Activated T-cell treated with anti-CD3 and anti-CD28 coated beads for 48 hours (primary cell): ENCODE results near the gene USP38.
"Not testable (repeated sequence)": the region's sequence is repeated elsewhere in the genome, so short reads cannot be mapped to it uniquely, and the experiment has no call there.

Experiments
- DNase-seq: peaks from one replicate; pipeline ENCODE4 v3.0.0-alpha.2; 2020; ENCODE audit warnings: low read depth

Gene USP38

GRCh38 chr4:143207555-143207954 lies 22.8 kb downstream of the USP38 start:
- no peak for DNase-seq

GRCh38 chr4:143212566-143212965 lies 27.8 kb downstream of the USP38 start:
- DNase-seq: no peak

- no peak for DNase-seq
These were observed 31.2 kb downstream of the USP38 start for GRCh38 chr4:143215873-143216272.

GRCh38 chr4:143224255-143224654 lies 39.5 kb downstream of the USP38 start:
- DNase-seq: no peak

- no peak for DNase-seq
These were observed 40.5 kb downstream of the USP38 start for GRCh38 chr4:143225167-143225566.

- no peak for DNase-seq
These were observed 46.0 kb downstream of the USP38 start for GRCh38 chr4:143230683-143231082.

- DNase-seq: no peak
These were observed 47.6 kb downstream of the USP38 start for GRCh38 chr4:143232277-143232676.

GRCh38 chr4:143234153-143234552 lies 49.4 kb downstream of the USP38 start:
- no peak for DNase-seq

DNA sequence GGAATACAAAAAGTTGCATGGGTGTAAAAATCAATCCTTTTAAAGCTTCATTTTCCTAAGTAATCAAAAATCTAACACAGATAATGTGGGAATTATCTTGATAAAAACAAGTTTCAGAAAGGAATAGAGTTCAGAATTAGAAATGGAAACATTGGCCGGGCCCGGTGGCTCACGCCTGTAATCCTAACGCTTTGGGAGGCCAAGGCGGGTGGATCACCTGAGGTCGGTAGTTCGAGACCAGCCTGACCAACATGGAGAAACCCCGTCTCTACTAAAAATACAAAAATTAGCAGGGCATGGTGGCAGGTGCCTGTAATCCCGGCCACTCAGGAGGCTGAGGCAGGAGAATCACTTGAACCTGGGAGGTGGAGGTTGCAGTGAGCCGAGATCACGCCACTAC lies 52.5 kb downstream of the USP38 start:
- not testable (repeated sequence) for DNase-seq

DNA sequence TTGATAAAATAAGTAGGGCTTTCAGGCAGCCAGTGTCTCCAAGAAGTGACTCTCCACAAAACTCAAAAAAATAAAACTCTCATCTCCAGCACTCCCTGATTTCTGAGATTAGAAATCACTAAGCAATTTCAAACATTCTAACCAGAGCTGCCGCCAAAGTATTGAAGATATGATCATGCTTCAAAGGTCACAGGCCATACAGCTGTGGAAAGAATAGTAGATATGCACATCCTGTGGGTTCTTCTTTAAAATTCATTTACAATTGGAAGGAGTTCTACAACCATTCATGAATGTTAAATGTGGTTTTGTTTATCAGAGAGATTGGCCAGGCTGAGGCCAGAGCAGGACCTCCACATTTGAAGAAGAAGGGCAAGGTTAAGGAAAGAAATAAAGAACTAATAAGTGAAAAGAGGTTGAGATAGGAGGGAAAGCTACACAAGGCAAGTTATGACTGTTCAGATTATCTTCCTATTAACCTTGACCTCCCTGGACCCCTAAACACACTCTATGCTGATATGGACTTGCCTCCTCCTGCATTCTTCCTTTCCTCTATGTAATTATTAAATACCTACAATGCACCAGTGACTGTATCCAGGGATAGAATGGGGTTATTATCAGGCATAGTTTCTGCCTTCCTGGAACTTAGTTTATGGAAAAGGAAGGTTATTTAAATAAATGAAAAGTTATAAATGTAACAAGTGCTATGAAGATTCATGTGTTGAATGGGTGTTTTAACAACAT lies 56.4 kb downstream of the USP38 start:
- DNase-seq: no peak

GRCh38 chr4:143241892-143242291 lies 57.2 kb downstream of the USP38 start:
- DNase-seq: no peak

- DNase-seq: no peak
These were observed 58.3 kb downstream of the USP38 start for GRCh38 chr4:143243041-143243440.

- no peak for DNase-seq
These were observed 62.3 kb downstream of the USP38 start for GRCh38 chr4:143246977-143247376.

DNA sequence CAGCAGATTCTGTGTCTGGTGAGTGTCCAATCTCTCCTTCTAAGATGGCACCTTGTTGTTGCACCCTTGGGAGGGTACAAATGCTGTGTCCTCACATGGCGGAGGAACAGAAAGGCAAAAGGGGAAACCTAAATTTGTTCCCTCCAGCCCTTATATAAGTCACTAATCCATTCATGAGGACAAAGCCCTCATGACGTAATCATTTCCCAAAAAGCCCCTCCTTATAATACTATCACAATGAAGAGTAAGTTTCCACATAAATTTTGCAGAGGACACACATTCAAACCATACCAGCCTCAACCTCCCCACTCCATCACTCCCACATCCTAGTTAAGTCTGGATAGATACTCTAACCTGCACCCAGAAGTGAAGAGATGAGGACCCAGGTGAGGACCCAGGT lies 63.1 kb downstream of the USP38 start:
- no peak for DNase-seq

GRCh38 chr4:143248827-143249226 lies 64.1 kb downstream of the USP38 start:
- DNase-seq: no peak

DNA sequence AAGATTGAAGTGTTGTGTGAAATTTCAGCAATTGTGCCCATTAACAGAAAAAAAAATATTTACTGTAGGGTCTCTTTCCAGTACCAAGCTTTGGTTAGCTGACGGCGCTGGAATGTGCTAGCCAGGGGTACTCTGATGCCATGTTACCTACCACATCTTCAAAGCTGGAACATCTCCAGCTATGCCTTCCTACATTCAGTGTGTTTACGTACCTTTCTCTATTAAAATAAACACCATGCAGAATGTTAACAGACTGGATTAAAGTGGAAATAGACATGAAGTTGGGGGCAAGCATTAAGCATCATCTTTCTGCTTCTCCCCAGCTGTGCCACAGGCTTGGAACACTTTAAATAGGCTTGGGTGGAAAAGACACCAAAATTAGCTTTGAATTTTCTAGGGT lies 65.9 kb downstream of the USP38 start:
- DNase-seq: no peak

GRCh38 chr4:143251348-143251747 lies 66.6 kb downstream of the USP38 start:
- no peak for DNase-seq

DNA sequence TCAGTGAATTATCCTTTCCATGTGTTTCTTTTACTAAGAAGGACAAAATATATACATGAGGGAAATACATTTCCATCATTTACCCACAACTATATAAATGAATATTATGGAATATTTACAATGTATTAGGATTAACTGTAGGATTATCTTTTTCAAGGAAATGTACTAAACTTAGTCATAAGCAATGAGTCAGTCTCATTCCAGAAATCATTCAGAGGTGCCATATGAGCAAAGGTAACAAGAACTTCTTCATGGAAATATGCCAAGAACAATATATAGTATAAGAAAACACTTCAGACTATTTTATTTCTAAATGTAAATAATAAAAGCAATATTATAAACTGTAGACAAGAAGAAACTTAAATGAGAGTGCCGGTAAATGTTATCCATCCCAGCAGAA lies 67.1 kb downstream of the USP38 start:
- DNase-seq: no peak

GRCh38 chr4:143252478-143252877 lies 67.8 kb downstream of the USP38 start:
- no peak for DNase-seq

DNA sequence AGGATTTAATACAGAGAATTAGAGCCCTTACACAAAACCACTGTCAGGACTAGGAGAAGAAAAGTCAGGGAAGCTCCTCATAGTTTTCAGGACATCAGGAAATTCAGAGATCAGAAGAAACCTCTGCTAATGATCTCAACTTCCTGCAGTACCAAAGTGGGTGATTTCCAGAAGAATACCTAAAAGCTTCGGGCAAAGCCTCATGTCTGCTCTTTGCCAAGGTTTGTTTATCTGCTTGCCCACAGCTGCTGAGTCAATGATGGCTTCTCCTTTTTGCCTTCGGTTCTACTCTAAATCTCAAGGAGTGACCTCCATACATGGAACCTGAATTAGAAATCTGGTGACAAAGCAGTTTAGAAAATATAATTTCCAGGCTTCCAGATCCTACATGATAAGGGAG lies 68.4 kb downstream of the USP38 start:
- no peak for DNase-seq

DNA sequence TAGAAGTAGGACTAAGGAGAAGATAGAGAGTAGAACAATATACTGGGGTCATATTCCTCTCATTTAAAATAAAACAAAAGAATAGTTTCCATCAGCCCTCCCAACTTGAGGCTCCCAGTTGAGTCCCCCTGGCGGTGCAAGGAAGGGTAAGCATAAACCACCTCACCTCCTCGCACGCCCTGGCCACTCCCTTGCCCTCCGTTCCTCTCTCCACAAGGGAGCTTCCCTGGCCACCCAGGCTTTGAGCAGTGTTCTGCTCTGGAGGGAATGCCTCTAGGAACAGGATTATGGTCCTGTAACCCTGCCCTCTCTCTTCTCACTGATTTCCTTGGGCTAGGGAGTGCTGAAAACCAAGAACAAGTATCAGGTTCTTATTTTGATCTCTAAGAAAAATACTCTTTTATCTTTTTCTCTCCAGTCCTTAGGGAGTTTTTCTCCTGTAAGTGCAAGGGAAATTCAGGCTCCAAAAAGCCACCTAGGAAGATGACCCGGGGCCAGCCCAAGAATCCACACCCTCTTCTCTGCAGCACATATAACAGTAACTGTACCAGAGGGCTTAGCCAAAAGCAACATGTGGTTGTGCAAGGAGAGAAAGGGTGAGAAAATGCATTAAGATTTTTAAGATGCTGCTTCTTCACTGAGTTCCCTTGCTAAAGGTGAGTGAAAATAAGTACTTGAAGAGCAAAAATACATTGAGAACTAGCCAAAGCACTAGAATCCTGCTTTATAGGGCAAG lies 69.9 kb downstream of the USP38 start:
- DNase-seq: no peak

GRCh38 chr4:143256456-143256855 lies 71.7 kb downstream of the USP38 start:
- no peak for DNase-seq

GRCh38 chr4:143257356-143257755 lies 72.6 kb downstream of the USP38 start:
- DNase-seq: no peak

GRCh38 chr4:143260750-143261149 lies 76.0 kb downstream of the USP38 start:
- DNase-seq: no peak
